ENCODE results near the gene ENOX1.

ENOX1 gene

GRCh38 chr13:43572656-43573360 is 214.0 kb downstream of the ENOX1 start:
- no peaks in the 10 kb centered on the region for H3K9me3 ChIP-seq (ENCODE audit: control insufficient read depth in 2 of 2, low read length in 2 of 2)
- H3K36me3 ChIP-seq (ENCODE audit: control insufficient read depth in 2 of 2, insufficient read depth in 2 of 2, low read length in 2 of 2) = no peaks in the 10 kb centered on the region
- H3K4me3 ChIP-seq (ENCODE audit: low read length in 2 of 2) = no peak overlapping the region
- no peak overlapping the region for H3K9ac ChIP-seq (ENCODE audit: low read depth in 1 of 2, low read length in 2 of 2)
- no peaks in the 10 kb centered on the region for H3K27me3 ChIP-seq (ENCODE audit: control insufficient read depth in 2 of 2, insufficient read depth in 2 of 2, low read length in 2 of 2)
- H3K27ac ChIP-seq (ENCODE audit: low read depth in 2 of 2, low read length in 2 of 2) = no peak overlapping the region
- H3K4me1 ChIP-seq (ENCODE audit: control insufficient read depth in 2 of 2, insufficient read depth in 2 of 2, low read length in 2 of 2) = peaks cover 0 to 3% of the 10 kb centered on the region in 2 donors

- H3K4me1 ChIP-seq (ENCODE audit: control insufficient read depth in 2 of 2, insufficient read depth in 2 of 2, low read length in 2 of 2) = peaks cover 0 to 3% of the 10 kb centered on the region in 2 donors
- H3K27me3 ChIP-seq (ENCODE audit: control insufficient read depth in 2 of 2, insufficient read depth in 2 of 2, low read length in 2 of 2) = no peaks in the 10 kb centered on the region
- no peaks in the 10 kb centered on the region for H3K36me3 ChIP-seq (ENCODE audit: control insufficient read depth in 2 of 2, insufficient read depth in 2 of 2, low read length in 2 of 2)
- H3K9me3 ChIP-seq (ENCODE audit: control insufficient read depth in 2 of 2, low read length in 2 of 2) = no peaks in the 10 kb centered on the region
- H3K27ac ChIP-seq (ENCODE audit: low read depth in 2 of 2, low read length in 2 of 2) = no peak overlapping the region
- H3K9ac ChIP-seq (ENCODE audit: low read depth in 1 of 2, low read length in 2 of 2) = no peak overlapping the region
- no peak overlapping the region for H3K4me3 ChIP-seq (ENCODE audit: low read length in 2 of 2)
Measured at GRCh38 chr13:43569658-43570057, 217.1 kb downstream of the ENOX1 start.

GRCh38 chr13:43567608-43568007 is 219.2 kb downstream of the ENOX1 start:
- H3K36me3 ChIP-seq (ENCODE audit: control insufficient read depth in 2 of 2, insufficient read depth in 2 of 2, low read length in 2 of 2) = no peaks in the 10 kb centered on the region
- peaks cover 0 to 3% of the 10 kb centered on the region in 2 donors for H3K4me1 ChIP-seq (ENCODE audit: control insufficient read depth in 2 of 2, insufficient read depth in 2 of 2, low read length in 2 of 2)
- no peak overlapping the region for H3K9ac ChIP-seq (ENCODE audit: low read depth in 1 of 2, low read length in 2 of 2)
- no peaks in the 10 kb centered on the region for H3K27me3 ChIP-seq (ENCODE audit: control insufficient read depth in 2 of 2, insufficient read depth in 2 of 2, low read length in 2 of 2)
- H3K9me3 ChIP-seq (ENCODE audit: control insufficient read depth in 2 of 2, low read length in 2 of 2) = no peaks in the 10 kb centered on the region
- no peak overlapping the region for H3K4me3 ChIP-seq (ENCODE audit: low read length in 2 of 2)
- H3K27ac ChIP-seq (ENCODE audit: low read depth in 2 of 2, low read length in 2 of 2) = no peak overlapping the region

- peaks cover 0 to 3% of the 10 kb centered on the region in 2 donors for H3K4me1 ChIP-seq (ENCODE audit: control insufficient read depth in 2 of 2, insufficient read depth in 2 of 2, low read length in 2 of 2)
- no peaks in the 10 kb centered on the region for H3K36me3 ChIP-seq (ENCODE audit: control insufficient read depth in 2 of 2, insufficient read depth in 2 of 2, low read length in 2 of 2)
- H3K27me3 ChIP-seq (ENCODE audit: control insufficient read depth in 2 of 2, insufficient read depth in 2 of 2, low read length in 2 of 2) = no peaks in the 10 kb centered on the region
- H3K4me3 ChIP-seq (ENCODE audit: low read length in 2 of 2) = no peak overlapping the region
- no peak overlapping the region for H3K27ac ChIP-seq (ENCODE audit: low read depth in 2 of 2, low read length in 2 of 2)
- no peak overlapping the region for H3K9ac ChIP-seq (ENCODE audit: low read depth in 1 of 2, low read length in 2 of 2)
- no peaks in the 10 kb centered on the region for H3K9me3 ChIP-seq (ENCODE audit: control insufficient read depth in 2 of 2, low read length in 2 of 2)
Measured at GRCh38 chr13:43564952-43565351, 221.8 kb downstream of the ENOX1 start.

GRCh38 chr13:43561081-43561480 is 225.7 kb downstream of the ENOX1 start:
- H3K4me3 ChIP-seq (ENCODE audit: low read length in 2 of 2) = no peak overlapping the region
- H3K27me3 ChIP-seq (ENCODE audit: control insufficient read depth in 2 of 2, insufficient read depth in 2 of 2, low read length in 2 of 2) = no peaks in the 10 kb centered on the region
- H3K9me3 ChIP-seq (ENCODE audit: control insufficient read depth in 2 of 2, low read length in 2 of 2) = no peaks in the 10 kb centered on the region
- H3K4me1 ChIP-seq (ENCODE audit: control insufficient read depth in 2 of 2, insufficient read depth in 2 of 2, low read length in 2 of 2) = no peaks in the 10 kb centered on the region
- H3K27ac ChIP-seq (ENCODE audit: low read depth in 2 of 2, low read length in 2 of 2) = no peak overlapping the region
- H3K9ac ChIP-seq (ENCODE audit: low read depth in 1 of 2, low read length in 2 of 2) = no peak overlapping the region
- no peaks in the 10 kb centered on the region for H3K36me3 ChIP-seq (ENCODE audit: control insufficient read depth in 2 of 2, insufficient read depth in 2 of 2, low read length in 2 of 2)

- H3K27ac ChIP-seq (ENCODE audit: low read depth in 2 of 2, low read length in 2 of 2) = no peak overlapping the region
- H3K9ac ChIP-seq (ENCODE audit: low read depth in 1 of 2, low read length in 2 of 2) = no peak overlapping the region
- no peaks in the 10 kb centered on the region for H3K27me3 ChIP-seq (ENCODE audit: control insufficient read depth in 2 of 2, insufficient read depth in 2 of 2, low read length in 2 of 2)
- no peaks in the 10 kb centered on the region for H3K4me1 ChIP-seq (ENCODE audit: control insufficient read depth in 2 of 2, insufficient read depth in 2 of 2, low read length in 2 of 2)
- no peaks in the 10 kb centered on the region for H3K36me3 ChIP-seq (ENCODE audit: control insufficient read depth in 2 of 2, insufficient read depth in 2 of 2, low read length in 2 of 2)
- no peak overlapping the region for H3K4me3 ChIP-seq (ENCODE audit: low read length in 2 of 2)
- no peaks in the 10 kb centered on the region for H3K9me3 ChIP-seq (ENCODE audit: control insufficient read depth in 2 of 2, low read length in 2 of 2)
Measured at GRCh38 chr13:43558939-43559338, 227.8 kb downstream of the ENOX1 start.

- no peaks in the 10 kb centered on the region for H3K27me3 ChIP-seq (ENCODE audit: control insufficient read depth in 2 of 2, insufficient read depth in 2 of 2, low read length in 2 of 2)
- no peaks in the 10 kb centered on the region for H3K9me3 ChIP-seq (ENCODE audit: control insufficient read depth in 2 of 2, low read length in 2 of 2)
- H3K36me3 ChIP-seq (ENCODE audit: control insufficient read depth in 2 of 2, insufficient read depth in 2 of 2, low read length in 2 of 2) = no peaks in the 10 kb centered on the region
- H3K9ac ChIP-seq (ENCODE audit: low read depth in 1 of 2, low read length in 2 of 2) = no peak overlapping the region
- H3K4me3 ChIP-seq (ENCODE audit: low read length in 2 of 2) = no peak overlapping the region
- H3K27ac ChIP-seq (ENCODE audit: low read depth in 2 of 2, low read length in 2 of 2) = no peak overlapping the region
- no peaks in the 10 kb centered on the region for H3K4me1 ChIP-seq (ENCODE audit: control insufficient read depth in 2 of 2, insufficient read depth in 2 of 2, low read length in 2 of 2)
Measured at GRCh38 chr13:43558326-43558725, 228.4 kb downstream of the ENOX1 start.

- H3K36me3 ChIP-seq (ENCODE audit: control insufficient read depth in 2 of 2, insufficient read depth in 2 of 2, low read length in 2 of 2) = no peaks in the 10 kb centered on the region
- no peaks in the 10 kb centered on the region for H3K27me3 ChIP-seq (ENCODE audit: control insufficient read depth in 2 of 2, insufficient read depth in 2 of 2, low read length in 2 of 2)
- H3K4me1 ChIP-seq (ENCODE audit: control insufficient read depth in 2 of 2, insufficient read depth in 2 of 2, low read length in 2 of 2) = no peaks in the 10 kb centered on the region
- no peak overlapping the region for H3K9ac ChIP-seq (ENCODE audit: low read depth in 1 of 2, low read length in 2 of 2)
- H3K9me3 ChIP-seq (ENCODE audit: control insufficient read depth in 2 of 2, low read length in 2 of 2) = no peaks in the 10 kb centered on the region
- no peak overlapping the region for H3K4me3 ChIP-seq (ENCODE audit: low read length in 2 of 2)
- no peak overlapping the region for H3K27ac ChIP-seq (ENCODE audit: low read depth in 2 of 2, low read length in 2 of 2)
Measured at GRCh38 chr13:43555667-43556066, 231.1 kb downstream of the ENOX1 start.

GRCh38 chr13:43551897-43552456 is 234.8 kb downstream of the ENOX1 start:
- no peaks in the 10 kb centered on the region for H3K27me3 ChIP-seq (ENCODE audit: control insufficient read depth in 2 of 2, insufficient read depth in 2 of 2, low read length in 2 of 2)
- no peaks in the 10 kb centered on the region for H3K9me3 ChIP-seq (ENCODE audit: control insufficient read depth in 2 of 2, low read length in 2 of 2)
- no peaks in the 10 kb centered on the region for H3K4me1 ChIP-seq (ENCODE audit: control insufficient read depth in 2 of 2, insufficient read depth in 2 of 2, low read length in 2 of 2)
- no peaks in the 10 kb centered on the region for H3K36me3 ChIP-seq (ENCODE audit: control insufficient read depth in 2 of 2, insufficient read depth in 2 of 2, low read length in 2 of 2)
- H3K9ac ChIP-seq (ENCODE audit: low read depth in 1 of 2, low read length in 2 of 2) = no peak overlapping the region
- no peak overlapping the region for H3K27ac ChIP-seq (ENCODE audit: low read depth in 2 of 2, low read length in 2 of 2)
- no peak overlapping the region for H3K4me3 ChIP-seq (ENCODE audit: low read length in 2 of 2)

- no peaks in the 10 kb centered on the region for H3K27me3 ChIP-seq (ENCODE audit: control insufficient read depth in 2 of 2, insufficient read depth in 2 of 2, low read length in 2 of 2)
- no peak overlapping the region for H3K9ac ChIP-seq (ENCODE audit: low read depth in 1 of 2, low read length in 2 of 2)
- no peaks in the 10 kb centered on the region for H3K36me3 ChIP-seq (ENCODE audit: control insufficient read depth in 2 of 2, insufficient read depth in 2 of 2, low read length in 2 of 2)
- H3K27ac ChIP-seq (ENCODE audit: low read depth in 2 of 2, low read length in 2 of 2) = no peak overlapping the region
- no peaks in the 10 kb centered on the region for H3K4me1 ChIP-seq (ENCODE audit: control insufficient read depth in 2 of 2, insufficient read depth in 2 of 2, low read length in 2 of 2)
- H3K4me3 ChIP-seq (ENCODE audit: low read length in 2 of 2) = no peak overlapping the region
- no peaks in the 10 kb centered on the region for H3K9me3 ChIP-seq (ENCODE audit: control insufficient read depth in 2 of 2, low read length in 2 of 2)
Measured at GRCh38 chr13:43546816-43547215, 240.0 kb downstream of the ENOX1 start.

Measured in mucosa of rectum (tissue), 2 donors.